Measurements from ENCODE around the gene IMMP2L.

IMMP2L gene

GRCh38 chr7:110774071-110774470 lies 788.2 kb downstream of the IMMP2L start:
- no peak for TF ChIP-seq CTCF (conservative IDR thresholded peaks at IDR 0.05; ENCODE audit: low read depth, low read length)
- H3K4me3 ChIP-seq (ENCODE audit: low read length), result no peak overlapping the region
- no peak for DNase-seq (ENCODE audit: low read depth)

- no peak for DNase-seq (ENCODE audit: low read depth)
- TF ChIP-seq CTCF (conservative IDR thresholded peaks at IDR 0.05; ENCODE audit: low read depth, low read length), result no peak
- H3K4me3 ChIP-seq (ENCODE audit: low read length), result no peak overlapping the region
Measured at GRCh38 chr7:110772615-110773014, 789.7 kb downstream of the IMMP2L start.

- no peak for TF ChIP-seq CTCF (conservative IDR thresholded peaks at IDR 0.05; ENCODE audit: low read depth, low read length)
- no peak overlapping the region for H3K4me3 ChIP-seq (ENCODE audit: low read length)
- DNase-seq (ENCODE audit: low read depth), result no peak
Measured at GRCh38 chr7:110771717-110772116, 790.6 kb downstream of the IMMP2L start.

- TF ChIP-seq CTCF (conservative IDR thresholded peaks at IDR 0.05; ENCODE audit: low read depth, low read length), result no peak
- no peak overlapping the region for H3K4me3 ChIP-seq (ENCODE audit: low read length)
- DNase-seq (ENCODE audit: low read depth), result no peak
Measured at GRCh38 chr7:110767550-110768110, 794.7 kb downstream of the IMMP2L start.

- H3K4me3 ChIP-seq (ENCODE audit: low read length), result no peak overlapping the region
- DNase-seq (ENCODE audit: low read depth), result no peak
- TF ChIP-seq CTCF (conservative IDR thresholded peaks at IDR 0.05; ENCODE audit: low read depth, low read length), result no peak
Measured at GRCh38 chr7:110766864-110767263, 795.4 kb downstream of the IMMP2L start.

- no peak for DNase-seq (ENCODE audit: low read depth)
- no peak for TF ChIP-seq CTCF (conservative IDR thresholded peaks at IDR 0.05; ENCODE audit: low read depth, low read length)
- H3K4me3 ChIP-seq (ENCODE audit: low read length), result no peak overlapping the region
Measured at GRCh38 chr7:110764852-110765251, 797.4 kb downstream of the IMMP2L start.

- DNase-seq (ENCODE audit: low read depth), result no peak
- no peak overlapping the region for H3K4me3 ChIP-seq (ENCODE audit: low read length)
Measured at GRCh38 chr7:110762546-110763225, 799.6 kb downstream of the IMMP2L start.

More at GRCh38 chr7:110762546-110763225, 799.6 kb downstream of the IMMP2L start:
- TF ChIP-seq CTCF (conservative IDR thresholded peaks at IDR 0.05; ENCODE audit: low read depth, low read length), result no peak

Measured in retinal pigment epithelial cell (primary cell).